Kidney epithelial cell (primary cell): Measurements from ENCODE around the gene CHTF18. TPM values are rescaled to one million over a fixed set of nuclear protein-coding genes. Genes with fewer than 3 reads are reported as not detected.

Experiments used
- DNase-seq: peaks from one replicate; pipeline ENCODE4 v3.0.0-alpha.2; 2010; ENCODE audit warnings: low read depth
- H3K27me3 ChIP-seq: 2 replicates; pipeline ENCODE4 v1.6.0; 2011; ENCODE audit warnings: low read length; ENCODE audit not compliant: control insufficient read depth, insufficient read depth
- H3K36me3 ChIP-seq: 2 replicates; pipeline ENCODE4 v1.5.1; 2011; ENCODE audit warnings: low read length; ENCODE audit not compliant: control insufficient read depth, insufficient read depth
- H3K4me3 ChIP-seq: 2 replicates; pipeline ENCODE4 v1.5.1; 2011; ENCODE audit warnings: low read depth, mild to moderate bottlenecking, control low read depth, low read length
- CTCF ChIP-seq: IDR thresholded peaks from 2 replicates; pipeline ENCODE4 v1.5.1; 2011; ENCODE audit warnings: mild to moderate bottlenecking, moderate library complexity, low read length, control low read depth, inconsistent platforms; ENCODE audit not compliant: insufficient read depth, poor library complexity, severe bottlenecking
- total RNA-seq: library from RNA; depleted of rRNA; stranded (reverse); fragments of >200 nt; gene quantifications from 2 replicates; pipeline ENCODE4 v1.2.3, GENCODE V29; 2015

CHTF18 gene
- total RNA-seq, 1 donor from 2014 or later = 23.9 TPM

GRCh38 chr16:743794-744500, 44.5 kb upstream of the CHTF18 start:
- no peaks in the 10 kb centered on the region for H3K36me3 ChIP-seq
- DNase-seq = no peak
- no peak overlapping the region for H3K4me3 ChIP-seq
- H3K27me3 ChIP-seq = no peaks in the 10 kb centered on the region
- peak; percentile 26 for TF ChIP-seq CTCF

- no peaks in the 10 kb centered on the region for H3K36me3 ChIP-seq
- DNase-seq = no peak
- TF ChIP-seq CTCF = peak; percentile 88
- H3K27me3 ChIP-seq = no peaks in the 10 kb centered on the region
- no peak overlapping the region for H3K4me3 ChIP-seq
Measured at GRCh38 chr16:745739-746138, 42.7 kb upstream of the CHTF18 start.

DNA sequence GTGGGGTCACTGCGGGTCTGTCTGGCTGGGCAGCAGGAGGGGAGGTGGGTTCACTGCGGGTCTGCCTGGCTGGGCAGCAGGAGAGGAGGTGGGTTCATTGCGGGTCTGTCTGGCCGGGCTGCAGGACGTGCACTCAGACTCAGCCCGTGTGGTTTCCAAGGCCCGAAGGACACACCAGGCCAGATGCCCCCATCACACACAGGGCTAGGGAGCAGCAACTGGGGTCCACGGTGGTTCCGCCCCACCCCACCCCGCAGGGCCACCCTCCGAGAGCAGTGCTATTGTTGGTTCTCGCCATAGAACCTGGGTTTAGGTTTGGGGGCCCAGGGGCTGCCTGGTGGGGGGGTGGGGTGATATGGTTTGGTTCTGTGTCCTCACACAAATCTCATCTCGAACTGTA, 41.8 kb upstream of the CHTF18 start:
- no peak for DNase-seq
- Histone ChIP-seq H3K4me3 (no peak overlapping the region), H3K36me3 (no peaks in the 10 kb centered on the region), H3K27me3 (no peaks in the 10 kb centered on the region)
- TF ChIP-seq CTCF = no peak

- Histone ChIP-seq H3K36me3 (no peaks in the 10 kb centered on the region), H3K4me3 (no peak overlapping the region), H3K27me3 (no peaks in the 10 kb centered on the region)
- DNase-seq = no peak
- TF ChIP-seq CTCF = no peak
Measured at GRCh38 chr16:747978-748746, 40.3 kb upstream of the CHTF18 start.

GRCh38 chr16:749010-749409, 39.4 kb upstream of the CHTF18 start:
- DNase-seq = no peak
- Histone ChIP-seq H3K27me3 (no peaks in the 10 kb centered on the region), H3K4me3 (no peak overlapping the region), H3K36me3 (no peaks in the 10 kb centered on the region)
- no peak for TF ChIP-seq CTCF
